ENCODE measurements around the gene NOSIP.

The NOSIP gene

DNA sequence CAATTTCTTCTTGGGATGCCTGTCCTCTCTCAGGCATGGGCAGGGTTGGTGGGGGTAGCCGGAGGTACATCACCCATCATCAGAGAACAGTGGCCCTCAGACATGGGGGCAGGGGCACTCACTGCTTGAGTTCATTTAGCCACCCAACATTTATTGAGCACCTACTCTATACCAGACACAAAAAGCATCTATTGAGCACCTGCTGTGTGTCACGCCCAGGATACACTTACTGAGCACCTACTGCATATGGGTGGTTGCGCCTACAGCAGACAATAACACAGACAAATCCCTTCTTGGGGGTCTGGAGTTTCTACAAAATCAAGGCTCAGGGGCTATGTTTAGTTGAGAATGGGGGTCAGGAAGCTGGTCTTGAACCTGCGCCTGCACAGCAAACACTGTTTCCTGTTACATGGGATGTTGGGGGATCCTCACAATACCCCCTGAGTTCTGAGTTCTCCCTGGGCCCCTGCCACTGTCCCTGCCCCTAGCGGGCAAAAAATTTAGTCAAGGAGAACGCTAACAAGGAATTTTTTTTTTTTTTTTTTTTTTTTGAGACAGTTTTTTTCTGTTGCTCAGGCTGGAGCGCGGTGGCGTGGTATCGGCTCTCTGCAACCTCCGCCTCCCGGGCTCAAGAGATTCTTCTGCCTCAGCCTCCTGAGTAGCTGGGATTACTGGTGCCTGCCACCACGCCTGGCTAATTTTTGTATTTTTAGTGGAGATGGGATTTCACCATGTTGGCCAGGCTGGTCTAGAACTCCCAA is 41.0 kb downstream of the NOSIP start:
- TF ChIP-seq POLR2AphosphoS5 (IDR thresholded peaks at IDR 0.05; ENCODE audit: low read depth, low read length), result no peak
- no peak for TF ChIP-seq TAF1 (IDR thresholded peaks at IDR 0.05; ENCODE audit: borderline replicate concordance, insufficient read depth, low read length)
- no peak for TF ChIP-seq FOXP2 (optimal IDR thresholded peaks at IDR 0.05; ENCODE audit: borderline replicate concordance, extremely low read depth, extremely low read length, insufficient read depth)
- TF ChIP-seq, protein P1, sequence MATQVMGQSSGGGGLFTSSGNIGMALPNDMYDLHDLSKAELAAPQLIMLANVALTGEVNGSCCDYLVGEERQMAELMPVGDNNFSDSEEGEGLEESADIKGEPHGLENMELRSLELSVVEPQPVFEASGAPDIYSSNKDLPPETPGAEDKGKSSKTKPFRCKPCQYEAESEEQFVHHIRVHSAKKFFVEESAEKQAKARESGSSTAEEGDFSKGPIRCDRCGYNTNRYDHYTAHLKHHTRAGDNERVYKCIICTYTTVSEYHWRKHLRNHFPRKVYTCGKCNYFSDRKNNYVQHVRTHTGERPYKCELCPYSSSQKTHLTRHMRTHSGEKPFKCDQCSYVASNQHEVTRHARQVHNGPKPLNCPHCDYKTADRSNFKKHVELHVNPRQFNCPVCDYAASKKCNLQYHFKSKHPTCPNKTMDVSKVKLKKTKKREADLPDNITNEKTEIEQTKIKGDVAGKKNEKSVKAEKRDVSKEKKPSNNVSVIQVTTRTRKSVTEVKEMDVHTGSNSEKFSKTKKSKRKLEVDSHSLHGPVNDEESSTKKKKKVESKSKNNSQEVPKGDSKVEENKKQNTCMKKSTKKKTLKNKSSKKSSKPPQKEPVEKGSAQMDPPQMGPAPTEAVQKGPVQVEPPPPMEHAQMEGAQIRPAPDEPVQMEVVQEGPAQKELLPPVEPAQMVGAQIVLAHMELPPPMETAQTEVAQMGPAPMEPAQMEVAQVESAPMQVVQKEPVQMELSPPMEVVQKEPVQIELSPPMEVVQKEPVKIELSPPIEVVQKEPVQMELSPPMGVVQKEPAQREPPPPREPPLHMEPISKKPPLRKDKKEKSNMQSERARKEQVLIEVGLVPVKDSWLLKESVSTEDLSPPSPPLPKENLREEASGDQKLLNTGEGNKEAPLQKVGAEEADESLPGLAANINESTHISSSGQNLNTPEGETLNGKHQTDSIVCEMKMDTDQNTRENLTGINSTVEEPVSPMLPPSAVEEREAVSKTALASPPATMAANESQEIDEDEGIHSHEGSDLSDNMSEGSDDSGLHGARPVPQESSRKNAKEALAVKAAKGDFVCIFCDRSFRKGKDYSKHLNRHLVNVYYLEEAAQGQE (IDR thresholded peaks at IDR 0.05; ENCODE audit: insufficient read depth in 1 of 2, low read depth in 2 of 2, low read length in 2 of 2), result no peak
- TF ChIP-seq SIN3A (IDR thresholded peaks at IDR 0.05; ENCODE audit: borderline replicate concordance, insufficient read depth, low read length), result no peak

DNA sequence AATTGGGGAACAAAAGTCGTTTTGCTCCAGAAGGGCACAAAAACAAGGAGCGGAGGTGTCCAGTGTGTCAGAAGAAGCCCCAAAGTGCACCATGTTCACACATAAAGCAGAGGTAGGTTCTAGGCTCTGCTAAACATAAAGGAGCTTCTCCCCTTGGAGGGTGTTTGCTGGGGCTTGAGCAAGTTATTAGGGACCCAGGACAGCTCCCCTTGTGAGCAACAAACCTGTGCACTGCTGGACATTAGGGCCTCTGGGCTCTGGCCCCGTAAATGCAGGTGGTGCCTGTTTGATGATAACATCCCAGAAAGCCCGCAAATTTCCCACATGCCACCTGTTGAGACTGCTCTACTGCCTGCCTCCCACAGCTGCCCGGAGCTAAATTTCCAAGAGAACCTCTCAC is 41.7 kb downstream of the NOSIP start:
- no peak for TF ChIP-seq SIN3A (IDR thresholded peaks at IDR 0.05; ENCODE audit: borderline replicate concordance, insufficient read depth, low read length)
- no peak for TF ChIP-seq POLR2AphosphoS5 (IDR thresholded peaks at IDR 0.05; ENCODE audit: low read depth, low read length)
- no peak for TF ChIP-seq TAF1 (IDR thresholded peaks at IDR 0.05; ENCODE audit: borderline replicate concordance, insufficient read depth, low read length)
- no peak for TF ChIP-seq FOXP2 (optimal IDR thresholded peaks at IDR 0.05; ENCODE audit: borderline replicate concordance, extremely low read depth, extremely low read length, insufficient read depth)
- TF ChIP-seq, protein P1 (IDR thresholded peaks at IDR 0.05; ENCODE audit: insufficient read depth in 1 of 2, low read depth in 2 of 2, low read length in 2 of 2), result no peak

DNA sequence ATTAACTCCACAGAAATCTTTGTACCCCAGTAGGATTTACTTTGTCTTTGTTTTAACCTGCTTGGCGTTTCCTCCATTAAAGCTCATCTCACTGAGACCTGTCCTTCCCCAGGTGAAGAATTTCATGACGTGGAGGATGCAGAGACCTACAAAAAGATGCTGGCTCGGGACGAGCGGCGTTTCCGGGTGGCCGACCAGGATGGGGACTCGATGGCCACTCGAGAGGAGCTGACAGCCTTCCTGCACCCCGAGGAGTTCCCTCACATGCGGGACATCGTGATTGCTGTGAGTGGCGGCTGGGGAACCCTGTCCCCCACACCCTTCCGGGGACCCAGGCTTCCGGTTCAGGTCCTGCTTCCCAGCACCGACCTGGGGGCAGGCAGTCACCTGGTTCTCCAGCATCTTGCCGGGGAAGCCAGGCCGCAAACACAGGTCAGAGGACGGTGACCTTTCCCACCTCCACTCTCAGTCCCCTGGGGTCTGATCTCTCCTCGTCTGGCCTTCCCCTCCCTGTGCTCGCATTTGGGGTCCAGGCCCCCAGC is 43.4 kb downstream of the NOSIP start:
- TF ChIP-seq TAF1 (IDR thresholded peaks at IDR 0.05; ENCODE audit: borderline replicate concordance, insufficient read depth, low read length), result no peak
- no peak for TF ChIP-seq FOXP2 (optimal IDR thresholded peaks at IDR 0.05; ENCODE audit: borderline replicate concordance, extremely low read depth, extremely low read length, insufficient read depth)
- TF ChIP-seq SIN3A (IDR thresholded peaks at IDR 0.05; ENCODE audit: borderline replicate concordance, insufficient read depth, low read length), result no peak
- TF ChIP-seq, protein P1 (IDR thresholded peaks at IDR 0.05; ENCODE audit: insufficient read depth in 1 of 2, low read depth in 2 of 2, low read length in 2 of 2), result no peak
- no peak for TF ChIP-seq POLR2AphosphoS5 (IDR thresholded peaks at IDR 0.05; ENCODE audit: low read depth, low read length)

DNA sequence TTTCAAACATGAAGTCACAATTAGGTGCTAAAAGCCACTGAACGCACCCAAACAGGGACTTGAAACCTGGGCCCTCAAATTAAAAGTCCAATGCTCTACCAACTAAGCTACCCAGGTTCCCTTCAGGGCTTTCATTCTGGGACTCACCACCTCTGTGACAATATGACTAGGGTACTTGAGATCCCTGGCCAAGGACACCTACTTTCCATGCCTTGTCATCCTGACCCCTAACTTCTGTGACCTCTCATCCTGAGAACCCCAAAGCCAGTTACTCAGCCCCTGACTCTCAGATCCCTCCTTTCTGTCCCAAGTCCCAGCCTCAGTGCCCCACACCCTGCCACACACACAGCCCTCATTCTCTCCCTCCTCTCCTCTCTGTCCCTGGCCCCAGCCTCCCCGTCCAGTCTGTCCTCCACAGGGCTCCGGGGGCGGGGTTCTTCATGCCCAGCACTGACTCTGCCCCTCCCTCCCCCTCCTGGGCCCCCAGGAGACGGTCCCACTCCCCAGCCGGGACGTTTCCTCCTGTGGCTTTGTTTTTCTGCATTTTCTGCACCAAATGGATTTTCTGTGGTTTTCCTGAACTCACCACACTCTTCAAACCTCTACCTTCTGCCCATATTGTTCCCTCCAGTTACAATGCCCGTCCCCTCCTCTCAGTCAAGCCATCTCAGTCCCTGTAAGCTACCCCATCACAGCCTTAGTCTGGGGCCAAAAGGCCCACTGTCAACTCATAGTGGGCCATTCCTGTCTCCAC is 45.5 kb downstream of the NOSIP start:
- TF ChIP-seq, protein P1 (IDR thresholded peaks at IDR 0.05; ENCODE audit: insufficient read depth in 1 of 2, low read depth in 2 of 2, low read length in 2 of 2), result no peak
- TF ChIP-seq SIN3A (IDR thresholded peaks at IDR 0.05; ENCODE audit: borderline replicate concordance, insufficient read depth, low read length) (no peak), TAF1 (IDR thresholded peaks at IDR 0.05; ENCODE audit: borderline replicate concordance, insufficient read depth, low read length) (no peak), FOXP2 (optimal IDR thresholded peaks at IDR 0.05; ENCODE audit: borderline replicate concordance, extremely low read depth, extremely low read length, insufficient read depth) (no peak), POLR2AphosphoS5 (IDR thresholded peaks at IDR 0.05; ENCODE audit: low read depth, low read length) (no peak)
